ENCODE measurements around the gene CCDC92.

- no peak for TF ChIP-seq CTCF (IDR thresholded peaks at IDR 0.05 in 2 of 3, conservative IDR thresholded peaks at IDR 0.05 in 1 of 3; ENCODE audit: control insufficient read depth in 2 of 3, extremely low read depth in 1 of 3, insufficient read depth in 1 of 3, low read depth in 3 of 3, low read length in 3 of 3)
- TF ChIP-seq ATF3 (IDR thresholded peaks at IDR 0.05; ENCODE audit: borderline replicate concordance, extremely low read depth, low read depth, low read length) = no peak
- TF ChIP-seq MYB (IDR thresholded peaks at IDR 0.05; ENCODE audit: borderline replicate concordance, low read depth, low read length) = no peak
- no peak for TF ChIP-seq POLR2A (IDR thresholded peaks at IDR 0.05; ENCODE audit: low read depth, low read length)
- no peak for TF ChIP-seq BCL11A (IDR thresholded peaks at IDR 0.05; ENCODE audit: low read depth, low read length)
- TF ChIP-seq, protein P1, sequence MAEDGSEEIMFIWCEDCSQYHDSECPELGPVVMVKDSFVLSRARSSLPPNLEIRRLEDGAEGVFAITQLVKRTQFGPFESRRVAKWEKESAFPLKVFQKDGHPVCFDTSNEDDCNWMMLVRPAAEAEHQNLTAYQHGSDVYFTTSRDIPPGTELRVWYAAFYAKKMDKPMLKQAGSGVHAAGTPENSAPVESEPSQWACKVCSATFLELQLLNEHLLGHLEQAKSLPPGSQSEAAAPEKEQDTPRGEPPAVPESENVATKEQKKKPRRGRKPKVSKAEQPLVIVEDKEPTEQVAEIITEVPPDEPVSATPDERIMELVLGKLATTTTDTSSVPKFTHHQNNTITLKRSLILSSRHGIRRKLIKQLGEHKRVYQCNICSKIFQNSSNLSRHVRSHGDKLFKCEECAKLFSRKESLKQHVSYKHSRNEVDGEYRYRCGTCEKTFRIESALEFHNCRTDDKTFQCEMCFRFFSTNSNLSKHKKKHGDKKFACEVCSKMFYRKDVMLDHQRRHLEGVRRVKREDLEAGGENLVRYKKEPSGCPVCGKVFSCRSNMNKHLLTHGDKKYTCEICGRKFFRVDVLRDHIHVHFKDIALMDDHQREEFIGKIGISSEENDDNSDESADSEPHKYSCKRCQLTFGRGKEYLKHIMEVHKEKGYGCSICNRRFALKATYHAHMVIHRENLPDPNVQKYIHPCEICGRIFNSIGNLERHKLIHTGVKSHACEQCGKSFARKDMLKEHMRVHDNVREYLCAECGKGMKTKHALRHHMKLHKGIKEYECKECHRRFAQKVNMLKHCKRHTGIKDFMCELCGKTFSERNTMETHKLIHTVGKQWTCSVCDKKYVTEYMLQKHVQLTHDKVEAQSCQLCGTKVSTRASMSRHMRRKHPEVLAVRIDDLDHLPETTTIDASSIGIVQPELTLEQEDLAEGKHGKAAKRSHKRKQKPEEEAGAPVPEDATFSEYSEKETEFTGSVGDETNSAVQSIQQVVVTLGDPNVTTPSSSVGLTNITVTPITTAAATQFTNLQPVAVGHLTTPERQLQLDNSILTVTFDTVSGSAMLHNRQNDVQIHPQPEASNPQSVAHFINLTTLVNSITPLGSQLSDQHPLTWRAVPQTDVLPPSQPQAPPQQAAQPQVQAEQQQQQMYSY (CRISPR knock-in tag; IDR thresholded peaks at IDR 0.05) = no peak
- TF ChIP-seq, protein P2, sequence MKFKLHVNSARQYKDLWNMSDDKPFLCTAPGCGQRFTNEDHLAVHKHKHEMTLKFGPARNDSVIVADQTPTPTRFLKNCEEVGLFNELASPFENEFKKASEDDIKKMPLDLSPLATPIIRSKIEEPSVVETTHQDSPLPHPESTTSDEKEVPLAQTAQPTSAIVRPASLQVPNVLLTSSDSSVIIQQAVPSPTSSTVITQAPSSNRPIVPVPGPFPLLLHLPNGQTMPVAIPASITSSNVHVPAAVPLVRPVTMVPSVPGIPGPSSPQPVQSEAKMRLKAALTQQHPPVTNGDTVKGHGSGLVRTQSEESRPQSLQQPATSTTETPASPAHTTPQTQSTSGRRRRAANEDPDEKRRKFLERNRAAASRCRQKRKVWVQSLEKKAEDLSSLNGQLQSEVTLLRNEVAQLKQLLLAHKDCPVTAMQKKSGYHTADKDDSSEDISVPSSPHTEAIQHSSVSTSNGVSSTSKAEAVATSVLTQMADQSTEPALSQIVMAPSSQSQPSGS (IDR thresholded peaks at IDR 0.05; ENCODE audit: low read length) = no peak
Measured at GRCh38 chr12:123919980-123920360, 52.7 kb downstream of the CCDC92 start.

Measured in GM12878 (cell line).